K562 (cell line): ENCODE data around the gene DNAJC6. TPM values are rescaled to one million over a fixed set of nuclear protein-coding genes. Genes with fewer than 3 reads are reported as not detected.

ENCODE experiments used
- C11orf30 ChIP-seq: fragments of 450-650 bp; IDR thresholded peaks from 2 replicates; pipeline ENCODE4 v1.6.1; 2016; ENCODE audit warnings: low read depth, mild to moderate bottlenecking
- CTBP1 ChIP-seq: fragments of 450-650 bp; IDR thresholded peaks from 2 replicates; pipeline ENCODE4 v1.6.1; 2016; ENCODE audit warnings: borderline replicate concordance
- DIDO1 ChIP-seq: fragments of 450-650 bp; IDR thresholded peaks from 2 replicates; pipeline ENCODE4 v1.6.1; 2016; ENCODE audit warnings: low read depth, missing biosample characterization, missing genetic modification characterization
- DPF2 ChIP-seq: fragments of 450-650 bp; IDR thresholded peaks from 2 replicates; pipeline ENCODE4 v1.6.1; 2016
- EHMT2 ChIP-seq: fragments of 450-650 bp; IDR thresholded peaks from 2 replicates; pipeline ENCODE4 v1.6.1; 2018; ENCODE audit warnings: antibody characterized with exemption
- EZH2 ChIP-seq: IDR thresholded peaks from 2 replicates; pipeline ENCODE4 v1.6.1; 2012; ENCODE audit warnings: low read depth, mild to moderate bottlenecking, inconsistent platforms, low read length, borderline replicate concordance
- FOXK2 ChIP-seq, 2 experiments: fragments of 450-650 bp; IDR thresholded peaks in 1 of 2; conservative IDR thresholded peaks in 1 of 2; 2 replicates each; pipeline ENCODE4 v1.6.1; 2016; ENCODE audit warnings: low read depth in 2 of 2, mild to moderate bottlenecking in 1 of 2
- ILF3 ChIP-seq: fragments of 450-650 bp; IDR thresholded peaks from 2 replicates; pipeline ENCODE4 v1.6.1; 2018; ENCODE audit warnings: antibody characterized with exemption, mild to moderate bottlenecking, moderate library complexity, borderline replicate concordance
- KAT8 ChIP-seq: fragments of 450-650 bp; IDR thresholded peaks from 2 replicates; pipeline ENCODE4 v1.6.1; 2016; ENCODE audit warnings: low read depth, mild to moderate bottlenecking
- KDM2B ChIP-seq: fragments of 250-450 bp; sonication (Bioruptor Pico); IDR thresholded peaks from 2 replicates; pipeline ENCODE4 v1.8.0; 2021; ENCODE audit warnings: mild to moderate bottlenecking, moderate library complexity
- NBN ChIP-seq: fragments of 450-650 bp; IDR thresholded peaks from 2 replicates; pipeline ENCODE4 v1.6.1; 2016; ENCODE audit warnings: low read depth, mild to moderate bottlenecking
- NEUROD1 ChIP-seq: fragments of 150-350 bp; IDR thresholded peaks from 2 replicates; pipeline ENCODE4 v1.6.1; 2014; ENCODE audit warnings: borderline replicate concordance, low read length, low read depth; ENCODE audit not compliant: partially characterized antibody
- PPARD ChIP-seq: fragments of 250-450 bp; sonication (Bioruptor Pico); IDR thresholded peaks from 2 replicates; pipeline ENCODE4 v1.8.0; 2022; ENCODE audit warnings: inconsistent platforms, mild to moderate bottlenecking, moderate library complexity
- SLC30A9 ChIP-seq: fragments of 250-450 bp; sonication (Bioruptor Pico); IDR thresholded peaks from 2 replicates; pipeline ENCODE4 v1.8.0; 2022; ENCODE audit warnings: mild to moderate bottlenecking, moderate library complexity
- SP2 ChIP-seq: IDR thresholded peaks from 2 replicates; pipeline ENCODE4 v1.6.1; 2011; ENCODE audit warnings: mild to moderate bottlenecking, low read depth, low read length, moderate library complexity; ENCODE audit not compliant: poor library complexity, severe bottlenecking; ENCODE audit errors: extremely low read depth
- TBL1XR1 ChIP-seq, 2 experiments: IDR thresholded peaks; 2 replicates each; pipeline ENCODE4 v1.6.1; 2012; ENCODE audit warnings: improper control_type of control experiment in 2 of 2, low read length in 2 of 2, mild to moderate bottlenecking in 1 of 2
- TFAP4 ChIP-seq: sonication (generic); formaldehyde crosslinking; IDR thresholded peaks from 2 replicates; pipeline ENCODE4 v1.8.0; 2022; ENCODE audit warnings: missing genetic modification reagents, mild to moderate bottlenecking, moderate library complexity, borderline replicate concordance
- TRIM25 ChIP-seq: fragments of 450-650 bp; IDR thresholded peaks from 2 replicates; pipeline ENCODE4 v1.7.0; 2016; ENCODE audit warnings: borderline replicate concordance
- ZNF140 ChIP-seq: fragments of 250-450 bp; sonication (Bioruptor Pico); IDR thresholded peaks from 2 replicates; pipeline ENCODE4 v1.8.0; 2021; ENCODE audit warnings: moderate library complexity, mild to moderate bottlenecking, inconsistent platforms
- ZNF354B ChIP-seq: fragments of 250-450 bp; sonication (Bioruptor Pico); IDR thresholded peaks from 2 replicates; pipeline ENCODE4 v1.4.0; 2020
- ZNF431 ChIP-seq: sonication (generic); formaldehyde crosslinking; IDR thresholded peaks from 2 replicates; pipeline ENCODE4 v1.8.0; 2022; ENCODE audit warnings: mild to moderate bottlenecking, missing genetic modification reagents
- ZNF75A ChIP-seq: fragments of 450-650 bp; formaldehyde crosslinking; IDR thresholded peaks from 2 replicates; pipeline ENCODE4 v1.4.0; 2020; ENCODE audit warnings: mild to moderate bottlenecking
- polyA plus RNA-seq, 8 experiments: library from polyadenylated mRNA; depleted of rRNA in 4 of 8; stranded (reverse) in 5 of 8; unstranded in 3 of 8; fragments of >200 nt; fragmentation: Nextera tagmentation in 2 of 8; fragmentation: Illumina TruSeq in 1 of 8; extraction: Ambion mirVana in 2 of 8; extraction: Trizol in 1 of 8; gene quantifications; 2 replicates each; pipeline versions ENCODE4 v1.2.1 to v1.2.3, GENCODE V29; 2011 to 2014; ENCODE audit warnings: inconsistent platforms in 1 of 8, missing spikeins in 1 of 8
- total RNA-seq, 7 experiments: library from RNA; depleted of rRNA in 6 of 7; stranded (reverse); fragments of >200 nt in 6 of 7; fragmentation: Illumina TruSeq in 2 of 7; extraction: Trizol in 2 of 7; gene quantifications; 2 replicates each; pipeline versions ENCODE4 v1.2.1 to v1.2.3, GENCODE V29; 2011 to 2021; ENCODE audit warnings: low replicate concordance in 1 of 7
- TF ChIP-seq, protein P1 (sequence below): fragments of 450-650 bp; formaldehyde crosslinking; IDR thresholded peaks from 2 replicates; pipeline ENCODE4 v1.4.0; 2020; ENCODE audit warnings: mild to moderate bottlenecking, moderate library complexity

The DNAJC6 gene
- total and polyA plus RNA-seq, 9 of the 15 experiments (the other 6 are each of a cell fraction or from before 2014, with no cell fraction given) = 6.7 to 78.7 (median 28.0) TPM

DNA sequence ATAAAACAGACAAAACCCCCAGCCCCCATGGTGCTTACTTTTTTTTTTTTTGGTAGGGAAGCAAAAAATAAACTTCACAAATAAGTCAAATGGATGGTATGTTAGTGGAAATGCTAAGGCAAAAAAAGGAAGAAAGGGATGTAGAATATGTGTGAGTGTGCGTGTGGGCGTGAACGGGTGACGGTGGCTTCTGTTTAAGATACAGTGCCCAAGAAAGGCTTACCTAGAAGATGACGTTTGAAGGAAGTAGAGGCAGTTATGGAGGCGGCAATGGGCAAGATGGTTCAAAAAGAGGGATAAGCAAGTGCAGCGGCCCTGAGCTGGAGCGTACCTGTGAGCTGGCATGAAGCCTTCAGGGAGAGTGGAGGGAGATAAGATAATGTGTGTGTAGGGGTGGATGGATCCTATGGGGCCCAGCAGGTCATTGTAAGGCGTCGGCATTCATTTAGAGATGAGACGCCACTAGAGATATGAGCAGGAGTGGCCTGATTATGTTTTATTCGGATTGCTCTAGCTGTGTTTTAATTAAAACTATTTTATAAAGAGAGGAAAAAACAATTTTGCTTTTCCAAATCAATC lies 131.1 kb downstream of the DNAJC6 start (continued):
- 0 out of 2 replicates have a peak, but pooled peaks have one; percentile 31 for TF ChIP-seq DPF2
- no peak for TF ChIP-seq KDM2B (CRISPR knock-in tag)
- TF ChIP-seq ZNF140 (CRISPR knock-in tag) = no peak
- TF ChIP-seq ZNF75A = no peak
- no peak for TF ChIP-seq ZNF354B (CRISPR knock-in tag)
- no peak for TF ChIP-seq EZH2
- TF ChIP-seq TFAP4 = no peak
- TF ChIP-seq ZNF431 (CRISPR knock-in tag) = no peak
- no peak for TF ChIP-seq C11orf30
- 0 out of 2 replicates have a peak, but pooled peaks have one; percentile 40 for TF ChIP-seq EHMT2
- TF ChIP-seq KAT8 = no peak
- no peak for TF ChIP-seq NEUROD1
- TF ChIP-seq TRIM25 = no peak
- TF ChIP-seq, protein P1, sequence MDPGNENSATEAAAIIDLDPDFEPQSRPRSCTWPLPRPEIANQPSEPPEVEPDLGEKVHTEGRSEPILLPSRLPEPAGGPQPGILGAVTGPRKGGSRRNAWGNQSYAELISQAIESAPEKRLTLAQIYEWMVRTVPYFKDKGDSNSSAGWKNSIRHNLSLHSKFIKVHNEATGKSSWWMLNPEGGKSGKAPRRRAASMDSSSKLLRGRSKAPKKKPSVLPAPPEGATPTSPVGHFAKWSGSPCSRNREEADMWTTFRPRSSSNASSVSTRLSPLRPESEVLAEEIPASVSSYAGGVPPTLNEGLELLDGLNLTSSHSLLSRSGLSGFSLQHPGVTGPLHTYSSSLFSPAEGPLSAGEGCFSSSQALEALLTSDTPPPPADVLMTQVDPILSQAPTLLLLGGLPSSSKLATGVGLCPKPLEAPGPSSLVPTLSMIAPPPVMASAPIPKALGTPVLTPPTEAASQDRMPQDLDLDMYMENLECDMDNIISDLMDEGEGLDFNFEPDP (CRISPR knock-in tag) = no peak
- TF ChIP-seq DIDO1 (tag) = no peak
- peak; percentile 46; the same call in 1 of the 2 replicates for TF ChIP-seq CTBP1
- TF ChIP-seq ILF3 = no peak
- no peak for TF ChIP-seq PPARD
- no peak for TF ChIP-seq SP2
- TF ChIP-seq NBN = no peak
- no peak for TF ChIP-seq TBL1XR1 (IDR thresholded peaks at IDR 0.05; ENCODE audit: low read length in 2 of 2)
- TF ChIP-seq SLC30A9 = no peak
- TF ChIP-seq FOXK2 (conservative IDR thresholded peaks at IDR 0.05 in 1 of 2, IDR thresholded peaks at IDR 0.05 in 1 of 2; ENCODE audit: low read depth in 2 of 2) = no peak
